GM13977 (cell line): ENCODE data around the gene CCN6.

Experiments used
- DNase-seq: peaks from one replicate; pipeline ENCODE4 v3.0.0; 2012; ENCODE audit warnings: low spot score
- in situ Hi-C: fragments of 300-500 bp; cut with MboI; formaldehyde crosslinking; loops from one replicate; pipeline ENCODE4 v1.12.0; 2022; ENCODE audit warnings: low sequenced_read_pairs, low pct_unique_long_range_greater_than_20kb, mixed read lengths, inconsistent platforms; ENCODE audit not compliant: unreplicated experiment
- TF ChIP-seq, protein P1 (sequence below): IDR thresholded peaks from 2 replicates; pipeline ENCODE4 v1.5.1; 2012; ENCODE audit warnings: mild to moderate bottlenecking, control low read depth; ENCODE audit not compliant: insufficient read depth; ENCODE audit errors: extremely low read depth, missing control alignments

Gene CCN6

DNA sequence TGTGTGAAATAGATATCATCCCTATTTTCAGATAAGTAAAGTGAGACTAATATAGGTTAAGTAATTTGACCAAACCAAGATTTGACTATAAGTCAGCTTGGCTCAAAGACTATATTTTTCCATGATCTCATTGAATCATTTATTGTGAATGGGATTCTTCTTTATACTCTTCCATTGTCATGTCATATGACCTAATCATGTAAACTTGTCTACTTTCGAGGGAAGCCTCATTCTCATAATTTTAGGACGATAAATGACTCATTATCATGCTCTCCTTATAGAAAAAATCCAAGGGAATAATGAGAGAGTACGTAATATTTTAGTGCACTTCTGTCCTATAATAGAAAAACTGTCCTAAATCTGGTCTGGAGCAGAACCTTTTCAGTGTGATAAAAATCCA is 40.9 kb upstream of the CCN6 start:
- in situ Hi-C loops = no loop called here
- DNase-seq = no peak

DNA sequence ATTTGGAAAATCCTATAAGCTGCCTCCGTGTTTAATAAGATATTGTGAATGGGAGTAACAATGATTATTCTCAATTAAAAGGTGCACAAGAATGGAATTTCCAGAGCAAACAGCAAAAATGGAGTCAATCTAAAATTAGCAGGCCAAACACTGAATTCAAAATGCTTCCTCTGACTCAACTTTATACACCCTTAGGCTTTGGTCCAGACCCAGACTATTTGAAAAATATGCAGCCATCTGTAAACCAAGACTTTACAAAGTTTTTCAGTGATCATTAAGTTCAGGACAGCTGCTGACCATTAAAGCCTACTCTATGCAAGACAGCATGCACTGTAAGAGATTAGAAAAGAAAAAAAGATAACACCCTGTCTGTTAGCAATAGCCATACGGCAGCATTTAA is 39.4 kb upstream of the CCN6 start:
- no peak for DNase-seq
- in situ Hi-C loops = no loop called here
- TF ChIP-seq, protein P1, sequence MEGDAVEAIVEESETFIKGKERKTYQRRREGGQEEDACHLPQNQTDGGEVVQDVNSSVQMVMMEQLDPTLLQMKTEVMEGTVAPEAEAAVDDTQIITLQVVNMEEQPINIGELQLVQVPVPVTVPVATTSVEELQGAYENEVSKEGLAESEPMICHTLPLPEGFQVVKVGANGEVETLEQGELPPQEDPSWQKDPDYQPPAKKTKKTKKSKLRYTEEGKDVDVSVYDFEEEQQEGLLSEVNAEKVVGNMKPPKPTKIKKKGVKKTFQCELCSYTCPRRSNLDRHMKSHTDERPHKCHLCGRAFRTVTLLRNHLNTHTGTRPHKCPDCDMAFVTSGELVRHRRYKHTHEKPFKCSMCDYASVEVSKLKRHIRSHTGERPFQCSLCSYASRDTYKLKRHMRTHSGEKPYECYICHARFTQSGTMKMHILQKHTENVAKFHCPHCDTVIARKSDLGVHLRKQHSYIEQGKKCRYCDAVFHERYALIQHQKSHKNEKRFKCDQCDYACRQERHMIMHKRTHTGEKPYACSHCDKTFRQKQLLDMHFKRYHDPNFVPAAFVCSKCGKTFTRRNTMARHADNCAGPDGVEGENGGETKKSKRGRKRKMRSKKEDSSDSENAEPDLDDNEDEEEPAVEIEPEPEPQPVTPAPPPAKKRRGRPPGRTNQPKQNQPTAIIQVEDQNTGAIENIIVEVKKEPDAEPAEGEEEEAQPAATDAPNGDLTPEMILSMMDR = no peak

More for the DNA sequence above, 40.9 kb upstream of the CCN6 start:
- TF ChIP-seq, protein P1 = no peak

- in situ Hi-C loops = no loop called here
- DNase-seq = no peak
- TF ChIP-seq, protein P1 = no peak
Observed at GRCh38 chr6:112015725-112016124, 38.2 kb upstream of the CCN6 start.

DNA sequence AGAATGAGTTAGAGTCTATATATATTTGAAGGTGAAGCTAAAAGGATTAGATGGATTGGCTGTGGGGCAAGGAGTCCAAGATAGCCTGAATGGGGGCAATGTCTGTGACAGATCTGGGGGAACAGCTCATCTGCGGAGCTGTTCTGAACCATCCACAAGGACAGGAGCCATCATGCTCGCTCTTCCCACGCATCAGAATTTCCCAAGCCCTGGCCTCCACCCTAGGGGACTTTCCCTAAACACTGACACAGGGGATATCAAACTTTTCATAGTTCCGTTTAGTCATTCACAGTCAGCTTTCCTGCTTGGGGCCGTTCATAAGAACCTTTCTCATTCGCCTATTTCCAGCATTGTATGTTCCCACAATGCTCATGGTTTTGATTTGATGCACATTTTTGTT is 37.6 kb upstream of the CCN6 start:
- in situ Hi-C loops = no loop called here
- TF ChIP-seq, protein P1 = no peak
- no peak for DNase-seq

- in situ Hi-C loops = no loop called here
- TF ChIP-seq, protein P1 = no peak
- DNase-seq = no peak
Observed at GRCh38 chr6:112017169-112017568, 36.7 kb upstream of the CCN6 start.

DNA sequence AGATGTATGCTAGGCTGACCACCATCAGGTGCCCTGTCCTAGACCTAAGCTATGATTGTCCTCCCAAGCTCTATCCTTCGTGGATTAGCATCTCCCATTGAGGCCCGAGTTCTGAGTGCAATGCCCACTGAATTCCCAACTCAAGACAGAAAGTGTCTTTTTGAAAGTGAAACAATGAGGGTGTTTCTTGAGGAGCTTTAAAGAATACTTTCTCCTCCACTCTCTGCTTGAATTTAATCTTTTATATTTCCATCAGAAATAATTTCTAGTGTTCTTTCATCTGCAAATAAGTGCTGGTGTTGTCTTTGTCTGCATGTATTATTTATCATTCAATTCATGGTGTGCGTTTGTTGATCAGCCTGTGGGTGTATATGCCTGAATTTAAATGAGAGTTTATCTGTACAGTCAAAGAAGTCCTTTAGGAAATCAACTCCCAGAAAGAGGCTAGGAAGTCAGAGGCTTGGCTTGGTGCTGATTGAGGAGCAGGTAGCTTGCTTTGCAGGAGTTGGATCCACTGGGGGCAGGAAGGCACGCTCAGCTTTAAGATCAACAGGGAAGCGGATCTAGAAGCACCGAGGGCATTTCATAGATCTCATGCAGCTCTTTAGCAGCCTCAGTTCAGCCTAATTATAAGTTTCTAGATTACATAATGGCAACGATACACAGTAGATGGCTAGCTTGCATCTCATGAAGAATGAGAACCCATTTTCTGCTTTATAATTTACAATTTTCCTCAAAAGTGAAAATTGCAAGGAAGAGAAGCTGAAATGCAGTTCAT is 36.0 kb upstream of the CCN6 start:
- in situ Hi-C loops = no loop called here

More for the DNA sequence above, 36.0 kb upstream of the CCN6 start:
- no peak for DNase-seq
- TF ChIP-seq, protein P1 = no peak
